ENCODE data around the gene F10. TPM values are rescaled to one million over a fixed set of nuclear protein-coding genes. Genes with fewer than 3 reads are reported as not detected.

F10 gene
- total RNA-seq, 1 experiment from 2014 or later: not detected

DNA sequence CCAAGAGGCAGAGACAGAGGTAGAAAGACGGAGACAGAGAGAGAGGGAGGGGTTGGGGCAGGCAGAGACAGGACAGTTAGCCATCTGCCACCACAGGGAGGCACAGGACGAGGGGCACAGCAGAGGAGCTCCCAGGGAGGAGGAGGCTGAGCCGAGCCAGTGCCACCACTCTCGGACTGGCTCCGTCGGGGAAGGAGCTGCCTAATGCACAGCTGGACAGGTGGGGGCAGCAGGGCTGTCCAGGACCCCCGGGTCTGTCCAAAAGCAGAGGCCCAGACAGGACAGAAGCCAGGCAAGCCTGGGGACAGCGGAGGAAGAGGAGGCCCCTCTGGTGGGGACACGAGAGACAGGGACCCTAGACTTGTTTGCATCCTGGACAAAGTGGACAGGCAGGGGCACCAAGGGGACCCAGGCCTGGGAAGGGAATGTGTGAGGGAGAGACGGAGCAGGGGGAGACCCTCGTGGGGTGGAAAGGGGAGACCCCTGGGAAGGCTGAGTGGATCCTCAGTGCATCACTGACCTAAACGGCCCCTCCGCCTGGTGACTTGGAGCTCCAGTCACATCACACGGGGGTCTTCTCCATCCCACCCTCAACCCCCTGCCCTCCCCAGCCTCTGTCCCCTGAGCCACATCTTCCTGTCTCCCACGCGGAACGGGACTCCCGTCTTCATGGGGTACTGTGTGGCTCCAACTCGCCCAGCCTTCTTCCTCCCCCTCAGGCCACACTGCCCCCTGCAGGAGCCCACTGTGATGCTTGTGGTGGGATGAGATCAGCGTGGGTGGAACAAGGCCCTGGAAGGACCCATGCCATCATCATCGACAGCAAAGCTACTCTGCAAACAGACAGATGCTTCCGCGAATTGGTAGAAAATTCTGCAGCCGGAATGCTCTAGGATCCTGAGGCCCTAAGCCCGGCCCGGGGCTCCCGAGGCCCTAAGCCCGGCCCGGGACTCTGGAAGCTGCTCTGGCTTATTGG lies 915 bp downstream of the F10 start:
- no peak for DNase-seq (ENCODE audit: low read depth)
- in situ Hi-C loops (cut with HindIII; ENCODE audit: low pct_unique_long_range_greater_than_20kb, low sequenced_read_pairs): no loop called here

DNA sequence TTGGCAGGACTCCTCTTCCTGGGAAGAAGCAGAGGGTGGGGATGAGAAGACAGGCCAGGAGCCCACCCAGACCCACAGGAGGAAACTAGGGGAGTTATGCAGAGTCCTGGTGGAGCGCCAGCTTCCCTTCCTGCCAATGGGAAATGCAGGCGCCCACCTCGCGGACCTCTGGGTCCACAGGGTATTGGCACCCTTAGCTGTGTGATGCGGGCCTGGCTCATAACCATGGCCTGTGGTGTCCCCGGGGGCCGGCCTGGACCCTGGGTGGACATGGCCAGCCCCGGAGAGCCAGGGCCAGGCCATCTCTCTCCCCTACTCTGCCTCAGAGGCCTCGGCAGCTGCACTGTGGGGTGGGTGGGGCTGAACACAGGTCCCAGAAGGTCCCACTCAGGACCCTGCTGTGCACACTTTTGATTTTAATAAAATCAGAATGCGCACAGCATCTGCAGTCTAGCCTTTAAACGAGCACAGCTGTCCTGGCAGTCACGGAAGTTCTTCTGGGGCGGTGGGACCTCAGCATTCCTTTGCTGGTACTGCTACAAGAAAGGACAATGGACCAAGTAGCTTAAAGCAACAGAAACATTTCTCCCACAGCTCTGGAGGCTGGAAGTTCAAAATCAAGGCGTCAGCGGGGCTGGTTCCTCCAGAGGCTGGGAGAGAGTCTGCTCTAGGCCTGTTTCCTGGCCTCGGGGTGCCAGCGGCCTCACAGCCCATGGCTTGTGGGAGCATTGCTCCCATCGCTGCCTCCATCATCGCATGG lies 1.8 kb downstream of the F10 start:
- no peak for DNase-seq (ENCODE audit: low read depth)
- in situ Hi-C loops (cut with HindIII; ENCODE audit: low pct_unique_long_range_greater_than_20kb, low sequenced_read_pairs): no loop called here

DNA sequence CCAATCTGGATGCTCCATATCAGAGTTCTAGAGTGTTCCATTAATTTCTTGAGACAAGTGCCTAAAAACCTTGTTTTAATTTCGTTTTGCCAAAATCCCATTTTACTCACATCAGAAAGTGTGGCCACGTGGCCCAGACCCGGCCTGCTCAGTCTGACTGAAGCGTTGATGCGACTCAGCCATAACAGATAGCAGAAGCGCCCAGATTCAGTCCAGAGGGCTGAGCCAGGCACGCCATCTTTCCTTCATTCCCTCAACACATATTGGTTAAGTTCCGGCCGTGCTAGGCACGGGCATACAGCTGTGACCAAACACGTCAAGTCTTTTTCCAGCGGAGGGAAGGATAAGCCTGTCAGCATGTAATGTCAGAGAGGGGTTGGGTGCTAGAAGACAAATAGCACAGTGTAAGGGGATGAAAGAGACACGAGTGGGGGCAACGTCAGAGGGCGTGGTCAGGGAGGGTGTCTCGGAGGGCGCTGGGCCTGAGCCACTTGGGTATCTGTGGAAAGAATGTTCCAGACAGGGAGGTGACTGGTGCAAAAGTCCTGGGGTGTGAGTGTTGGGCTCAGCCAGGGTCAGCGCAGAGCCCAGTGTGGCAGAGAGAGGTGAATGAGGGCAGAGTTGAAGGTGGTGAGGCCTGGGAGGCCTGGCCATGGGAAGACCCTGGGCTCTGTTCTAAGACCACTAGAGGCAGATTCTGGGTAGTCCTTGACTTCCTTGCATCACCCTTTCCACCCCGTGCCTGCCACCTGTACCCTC lies 3.1 kb downstream of the F10 start:
- no peak for DNase-seq (ENCODE audit: low read depth)
- in situ Hi-C loops (cut with HindIII; ENCODE audit: low pct_unique_long_range_greater_than_20kb, low sequenced_read_pairs): no loop called here

DNA sequence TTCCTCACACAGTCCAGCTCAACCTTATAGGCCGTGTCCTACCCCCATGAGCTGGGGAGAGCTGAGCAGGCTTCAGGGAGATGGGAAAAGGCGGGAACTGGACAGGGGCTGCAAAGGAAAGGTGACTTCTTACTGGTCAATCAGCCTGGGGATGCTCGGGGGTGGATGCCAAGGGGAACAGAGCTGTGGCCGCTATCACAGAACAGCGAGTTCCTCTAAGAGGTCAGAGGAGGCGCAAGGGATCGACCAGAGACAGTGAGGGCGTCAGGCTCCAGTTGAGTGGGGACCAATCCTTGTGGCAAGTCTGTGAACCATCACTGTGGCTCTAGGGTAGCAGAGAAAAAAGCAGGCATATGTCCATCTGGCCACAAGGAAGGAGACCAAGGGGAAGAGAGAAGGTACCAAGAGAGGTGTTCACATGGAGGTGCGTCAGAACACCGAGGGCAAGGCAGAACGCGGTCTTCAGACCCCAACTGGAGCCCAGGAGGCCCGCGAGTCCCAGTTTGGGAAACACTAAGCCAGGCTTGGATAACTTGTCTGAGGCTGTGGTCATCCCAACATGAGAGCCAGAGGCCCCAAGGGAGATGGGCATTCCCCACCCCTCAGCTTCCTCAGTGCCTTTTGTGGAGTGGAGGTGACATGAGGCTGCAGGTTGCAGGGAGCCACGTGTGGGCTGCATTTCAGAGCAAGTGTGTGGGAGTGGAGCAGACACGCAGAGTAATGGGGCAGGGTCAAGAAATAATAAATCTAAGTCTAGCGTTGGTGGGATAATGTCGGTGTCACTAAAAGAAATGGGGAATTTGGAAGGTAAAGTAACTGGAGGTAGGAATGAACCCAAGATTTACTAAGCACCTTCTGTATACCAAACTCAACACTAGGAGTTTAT lies 3.9 kb downstream of the F10 start:
- in situ Hi-C loops (cut with HindIII; ENCODE audit: low pct_unique_long_range_greater_than_20kb, low sequenced_read_pairs): no loop called here
- no peak for DNase-seq (ENCODE audit: low read depth)

DNA sequence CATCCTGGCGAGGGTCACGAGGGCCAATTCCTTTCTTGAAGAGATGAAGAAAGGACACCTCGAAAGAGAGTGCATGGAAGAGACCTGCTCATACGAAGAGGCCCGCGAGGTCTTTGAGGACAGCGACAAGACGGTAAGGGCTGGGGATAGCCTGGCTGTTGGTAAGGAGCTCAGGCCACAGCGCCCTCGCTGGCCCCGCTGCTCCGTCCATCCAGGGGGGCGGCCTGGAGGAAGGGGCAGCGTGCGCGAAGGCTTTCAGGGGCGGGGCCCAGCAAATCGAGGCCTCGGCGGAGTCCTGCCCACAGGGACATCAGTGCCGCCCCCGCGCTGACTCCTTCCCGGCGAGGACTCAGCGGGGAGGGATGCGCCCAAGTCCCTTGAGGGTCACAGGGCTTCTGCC lies 6.9 kb downstream of the F10 start:
- no peak for DNase-seq (ENCODE audit: low read depth)
- in situ Hi-C loops (cut with HindIII; ENCODE audit: low pct_unique_long_range_greater_than_20kb, low sequenced_read_pairs): no loop called here

DNA sequence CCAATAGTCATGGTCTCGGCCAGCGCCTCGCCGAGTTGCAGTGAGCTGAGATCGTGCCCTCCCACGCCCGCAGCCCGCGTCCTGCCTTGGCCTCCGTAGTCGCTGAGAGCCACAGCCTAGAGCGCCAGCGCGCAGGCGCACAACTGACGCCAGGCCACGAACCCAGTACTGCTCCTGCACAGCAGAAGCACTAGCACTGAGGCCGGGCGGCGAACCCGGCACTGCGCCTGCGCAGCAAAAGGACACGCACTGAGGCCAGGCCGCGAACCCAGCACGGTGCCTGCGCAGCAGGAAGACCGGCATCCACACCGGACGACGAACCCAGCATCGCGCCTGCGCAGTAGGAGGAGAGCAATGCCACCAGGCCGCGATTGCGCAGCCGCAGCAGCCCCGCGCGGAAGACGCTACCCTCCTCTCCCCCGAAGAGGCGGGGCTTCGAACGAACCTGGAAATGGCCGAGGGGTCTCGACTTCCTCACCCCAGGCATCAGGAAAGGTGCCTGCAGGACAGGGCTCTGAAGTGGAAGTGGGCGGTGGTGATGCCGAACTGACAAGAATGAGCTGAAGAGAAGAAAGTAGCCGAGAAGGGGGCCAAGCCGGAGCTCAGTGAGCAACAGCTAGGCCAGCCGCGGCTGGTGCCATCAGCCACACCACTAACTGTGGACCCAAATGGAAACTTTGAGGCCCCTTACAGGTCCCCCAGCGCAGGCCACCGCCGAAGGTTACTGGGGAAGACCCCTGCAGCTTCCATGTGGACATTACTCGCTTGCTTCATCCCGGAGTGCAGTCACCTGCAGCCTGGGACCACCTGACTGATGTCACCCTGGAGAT lies 7.5 kb downstream of the F10 start:
- in situ Hi-C loops (cut with HindIII; ENCODE audit: low pct_unique_long_range_greater_than_20kb, low sequenced_read_pairs): no loop called here

DNA sequence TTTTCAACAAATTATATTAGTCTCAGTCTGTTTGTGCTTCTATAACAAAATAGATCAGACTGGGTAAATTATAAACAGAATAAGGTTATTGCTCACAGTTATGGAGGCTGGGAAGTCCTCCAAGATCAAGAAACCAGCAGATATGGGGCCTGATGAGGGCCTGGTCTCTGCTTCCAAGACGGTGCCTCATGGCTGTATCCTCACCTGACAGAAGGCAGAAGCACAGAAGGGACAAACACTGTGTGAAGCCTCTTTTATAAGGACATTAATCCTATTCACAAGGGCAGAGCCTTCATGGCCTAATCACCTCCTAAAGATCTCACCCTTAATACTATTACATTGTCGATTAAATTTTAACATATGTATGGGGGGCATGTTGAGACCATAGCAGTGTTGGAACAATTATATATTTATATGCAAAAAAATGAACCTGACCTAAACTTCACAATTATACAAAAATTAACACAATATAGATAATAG lies 12.7 kb downstream of the F10 start:
- in situ Hi-C loops (cut with HindIII; ENCODE audit: low pct_unique_long_range_greater_than_20kb, low sequenced_read_pairs): no loop called here
- DNase-seq (ENCODE audit: low read depth): no peak

More for the DNA sequence above, 7.5 kb downstream of the F10 start:
- DNase-seq (ENCODE audit: low read depth): no peak

DNA sequence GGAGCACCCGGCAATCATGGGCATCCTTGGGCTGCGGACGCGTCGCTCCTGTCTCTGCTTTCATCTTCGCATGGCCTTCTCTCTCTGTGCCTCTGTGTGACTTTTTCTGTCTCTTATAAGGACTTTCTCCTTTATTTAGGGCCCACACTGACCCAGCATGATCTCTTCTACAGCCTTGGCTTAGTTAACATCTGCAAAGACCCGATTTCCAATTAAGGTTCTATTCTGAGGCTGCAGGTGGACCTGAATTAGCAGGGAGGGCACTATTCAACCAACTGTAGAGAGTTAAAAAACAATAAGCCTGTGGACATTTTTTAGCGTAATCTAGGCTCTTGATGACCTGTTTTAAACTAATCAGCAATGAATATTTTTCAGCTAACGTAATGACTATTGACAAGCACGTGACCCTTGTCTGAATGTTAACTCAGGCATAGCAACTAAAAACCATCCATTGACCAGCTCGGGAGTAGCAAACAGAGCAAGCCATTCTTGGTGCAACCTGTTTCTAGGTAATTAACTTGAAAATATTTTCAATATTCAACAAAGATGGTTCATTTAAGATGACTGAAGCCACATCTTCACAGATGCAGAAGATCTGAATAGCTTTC lies 15.2 kb downstream of the F10 start:
- in situ Hi-C loops (cut with HindIII; ENCODE audit: low pct_unique_long_range_greater_than_20kb, low sequenced_read_pairs): no loop called here
- no peak for DNase-seq (ENCODE audit: low read depth)

DNA sequence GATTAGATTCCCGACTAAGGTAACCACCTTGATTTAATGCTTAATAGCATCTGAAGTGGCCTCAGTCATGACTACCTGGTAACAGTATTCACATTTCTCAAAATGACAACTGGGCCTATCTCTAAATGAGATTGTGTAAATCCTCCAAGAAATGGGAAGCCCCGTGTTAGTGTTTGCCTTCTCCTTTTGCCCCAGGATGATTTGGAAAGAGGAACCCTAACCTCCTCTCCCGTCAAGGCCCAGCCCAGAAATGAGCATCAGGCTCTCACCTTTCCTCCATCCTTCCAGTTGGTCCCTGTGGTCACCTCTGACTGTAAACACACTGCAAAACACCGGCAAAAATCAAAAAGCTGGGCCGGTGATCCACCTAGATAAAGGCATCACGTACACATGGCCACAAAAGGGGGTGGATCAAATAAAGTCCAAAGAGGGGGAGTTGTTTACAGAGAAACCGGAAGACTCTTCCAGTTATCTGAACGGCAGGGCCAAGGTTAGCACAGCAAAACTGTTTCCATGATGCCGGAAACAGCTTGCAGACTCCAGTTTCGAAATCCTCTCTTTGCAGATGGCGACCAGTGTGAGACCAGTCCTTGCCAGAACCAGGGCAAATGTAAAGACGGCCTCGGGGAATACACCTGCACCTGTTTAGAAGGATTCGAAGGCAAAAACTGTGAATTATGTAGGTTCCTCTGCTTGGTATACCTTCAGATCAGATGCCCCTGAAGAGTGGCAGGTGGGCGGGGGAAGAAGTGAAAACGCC lies 16.4 kb downstream of the F10 start:
- in situ Hi-C loops (cut with HindIII; ENCODE audit: low pct_unique_long_range_greater_than_20kb, low sequenced_read_pairs): no loop called here

DNA sequence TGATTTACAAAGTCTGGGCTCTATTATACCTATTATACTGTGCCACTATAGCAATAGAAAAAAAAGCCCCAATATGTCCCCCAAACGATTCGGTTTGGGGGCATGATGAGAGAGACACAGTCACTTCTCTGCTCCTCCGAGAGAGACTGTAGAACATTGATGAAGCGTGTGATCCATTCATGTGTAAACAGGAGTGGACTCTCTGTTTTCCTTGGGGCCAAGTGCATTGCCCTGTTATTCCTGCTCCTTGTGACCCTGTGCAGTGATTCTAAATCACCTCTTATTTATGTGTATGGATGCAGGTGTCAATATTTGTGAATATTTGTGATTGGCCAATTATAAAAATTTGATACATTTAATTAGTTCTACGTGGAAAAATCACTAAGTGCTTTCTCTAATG lies 17.0 kb downstream of the F10 start:
- no peak for DNase-seq (ENCODE audit: low read depth)
- in situ Hi-C loops (cut with HindIII; ENCODE audit: low pct_unique_long_range_greater_than_20kb, low sequenced_read_pairs): no loop called here

More for the DNA sequence above, 16.4 kb downstream of the F10 start:
- no peak for DNase-seq (ENCODE audit: low read depth)

DNA sequence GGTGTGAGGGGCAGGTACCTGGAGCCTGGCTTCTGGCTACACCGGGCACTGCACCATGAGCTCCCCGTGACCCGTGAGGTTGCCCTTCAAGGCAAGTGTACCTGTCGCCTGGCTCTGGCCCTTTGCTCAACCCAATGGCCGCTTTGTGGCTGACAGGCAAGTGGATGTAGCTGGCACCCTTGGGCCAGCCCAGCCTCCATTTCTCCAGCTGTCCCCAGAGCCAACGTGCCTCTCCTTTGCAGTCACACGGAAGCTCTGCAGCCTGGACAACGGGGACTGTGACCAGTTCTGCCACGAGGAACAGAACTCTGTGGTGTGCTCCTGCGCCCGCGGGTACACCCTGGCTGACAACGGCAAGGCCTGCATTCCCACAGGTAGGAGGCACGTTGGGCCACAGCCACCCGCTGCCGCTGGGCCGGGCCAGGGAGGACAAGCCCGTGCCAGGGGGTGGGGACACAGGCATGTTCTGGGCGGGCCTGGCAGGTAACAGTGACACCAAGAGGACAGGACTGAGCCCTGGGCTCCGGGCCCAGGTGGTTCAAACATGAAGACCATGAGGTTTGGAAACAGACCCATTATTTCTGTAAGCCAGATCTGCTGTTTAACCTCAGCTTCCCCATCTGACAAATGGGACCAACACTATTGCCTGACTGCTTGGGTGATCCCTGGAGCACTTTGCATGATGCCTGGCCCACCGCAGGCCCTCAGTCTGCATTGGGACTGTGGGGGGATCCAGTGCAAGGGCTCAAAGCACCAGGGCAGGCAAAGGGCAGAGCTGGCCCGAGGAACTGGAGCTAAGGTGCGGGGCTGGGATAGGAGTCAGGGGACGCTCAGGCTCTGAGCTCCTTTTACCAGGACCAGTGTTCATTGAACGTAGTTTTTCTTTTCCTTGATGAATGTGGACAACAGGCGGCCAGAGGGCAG lies 18.3 kb downstream of the F10 start:
- in situ Hi-C loops (cut with HindIII; ENCODE audit: low pct_unique_long_range_greater_than_20kb, low sequenced_read_pairs): no loop called here
- no peak for DNase-seq (ENCODE audit: low read depth)

DNA sequence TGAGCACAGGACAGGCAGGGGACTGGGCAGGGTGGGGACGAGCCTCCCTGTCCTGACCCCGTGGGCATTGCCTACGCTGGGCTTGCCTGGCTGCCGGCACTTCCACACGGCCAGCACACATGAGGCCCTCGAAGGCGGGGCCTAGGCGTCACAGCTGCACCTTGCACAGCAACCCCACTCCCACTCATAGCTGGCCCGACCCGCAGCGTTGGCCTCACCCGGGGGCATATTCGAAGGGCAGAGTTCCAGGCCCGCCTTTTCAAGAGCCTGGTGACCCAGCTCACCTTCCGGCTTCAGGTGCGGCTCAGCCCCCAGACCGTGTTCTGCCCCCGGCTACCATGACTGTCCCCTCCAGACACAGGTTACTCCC lies 19.0 kb downstream of the F10 start:
- in situ Hi-C loops (cut with HindIII; ENCODE audit: low pct_unique_long_range_greater_than_20kb, low sequenced_read_pairs): no loop called here
- no peak for DNase-seq (ENCODE audit: low read depth)

DNA sequence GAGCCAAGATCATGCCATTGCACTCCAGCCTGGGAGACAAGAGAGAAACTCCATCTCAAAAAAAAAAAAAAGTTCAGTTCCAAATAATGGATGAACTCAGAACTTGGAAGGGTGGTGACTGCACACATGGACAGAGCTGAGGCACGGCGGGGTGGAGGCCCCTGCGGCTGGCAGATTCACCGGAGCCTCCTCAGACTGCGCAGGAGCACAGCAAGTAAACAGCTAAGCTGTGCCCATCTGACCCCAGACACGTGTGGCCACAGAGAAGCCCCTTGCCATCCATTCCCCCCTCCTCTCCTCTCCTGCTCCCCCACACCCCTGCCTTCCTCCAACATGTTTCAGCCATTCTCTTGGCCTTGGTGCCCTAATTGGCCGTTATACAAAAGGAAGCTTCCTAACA lies 20.3 kb downstream of the F10 start:
- DNase-seq (ENCODE audit: low read depth): no peak
- in situ Hi-C loops (cut with HindIII; ENCODE audit: low pct_unique_long_range_greater_than_20kb, low sequenced_read_pairs): no loop called here

DNA sequence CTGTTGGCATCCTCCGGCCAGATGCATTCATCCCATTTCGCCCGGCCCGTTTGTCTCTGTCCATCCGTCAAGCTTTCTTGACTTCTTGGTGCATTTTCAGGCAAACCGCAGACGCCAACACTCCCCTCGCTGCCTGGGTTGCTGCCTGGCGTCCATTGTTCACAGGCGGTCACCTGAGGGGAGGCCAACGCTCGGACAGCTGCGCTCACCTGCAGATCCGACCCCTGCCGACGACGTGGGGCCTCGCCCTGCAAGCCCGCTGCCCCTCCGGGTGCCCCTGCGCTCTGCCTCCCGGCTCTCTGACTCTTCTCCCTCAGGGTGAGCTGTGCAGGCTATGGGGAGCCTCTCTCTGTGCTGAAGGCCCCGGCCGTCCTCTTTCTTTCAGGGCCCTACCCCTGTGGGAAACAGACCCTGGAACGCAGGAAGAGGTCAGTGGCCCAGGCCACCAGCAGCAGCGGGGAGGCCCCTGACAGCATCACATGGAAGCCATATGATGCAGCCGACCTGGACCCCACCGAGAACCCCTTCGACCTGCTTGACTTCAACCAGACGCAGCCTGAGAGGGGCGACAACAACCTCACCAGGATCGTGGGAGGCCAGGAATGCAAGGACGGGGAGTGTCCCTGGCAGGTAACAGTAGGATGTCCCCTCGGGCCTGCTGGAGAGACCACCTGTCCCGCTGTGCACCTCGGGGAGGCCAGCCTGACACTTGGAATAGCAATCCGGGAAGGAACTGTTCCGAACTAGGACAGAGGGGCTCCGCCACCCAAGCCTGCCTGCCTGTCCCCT lies 21.1 kb downstream of the F10 start:
- in situ Hi-C loops (cut with HindIII; ENCODE audit: low pct_unique_long_range_greater_than_20kb, low sequenced_read_pairs): no loop called here
- DNase-seq (ENCODE audit: low read depth): no peak
